Ishikawa (cell line): ENCODE results near the gene POLDIP3.

ENCODE experiments used
- CEBPB ChIP-seq: IDR thresholded peaks from 2 replicates; pipeline ENCODE4 v1.6.1; 2012
- CREB1 ChIP-seq: IDR thresholded peaks from 2 replicates; pipeline ENCODE4 v1.6.1; 2012; ENCODE audit warnings: low read depth
- EGR1 ChIP-seq: IDR thresholded peaks from 2 replicates; pipeline ENCODE4 v1.6.1; 2012
- EP300 ChIP-seq: IDR thresholded peaks from 2 replicates; pipeline ENCODE4 v1.6.1; 2012; ENCODE audit warnings: borderline replicate concordance
- FOXM1 ChIP-seq: IDR thresholded peaks from 2 replicates; pipeline ENCODE4 v1.6.1; 2012; ENCODE audit warnings: low read depth, borderline replicate concordance
- MAX ChIP-seq: IDR thresholded peaks from 2 replicates; pipeline ENCODE4 v1.6.1; 2012
- NFIC ChIP-seq: IDR thresholded peaks from 2 replicates; pipeline ENCODE4 v1.6.1; 2012
- RAD21 ChIP-seq: IDR thresholded peaks from 2 replicates; pipeline ENCODE4 v1.6.1; 2012; ENCODE audit warnings: low read depth
- REST ChIP-seq: IDR thresholded peaks from 2 replicates; pipeline ENCODE4 v1.6.1; 2012; ENCODE audit warnings: low read depth, mild to moderate bottlenecking
- TAF1 ChIP-seq: IDR thresholded peaks from 2 replicates; pipeline ENCODE4 v1.6.1; 2012; ENCODE audit warnings: low read depth, mild to moderate bottlenecking
- TCF12 ChIP-seq: IDR thresholded peaks from 2 replicates; pipeline ENCODE4 v1.6.1; 2012; ENCODE audit warnings: low read depth
- TEAD4 ChIP-seq: IDR thresholded peaks from 2 replicates; pipeline ENCODE4 v1.6.1; 2012
- USF1 ChIP-seq: IDR thresholded peaks from 2 replicates; pipeline ENCODE4 v1.6.1; 2012
- YY1 ChIP-seq: IDR thresholded peaks from 2 replicates; pipeline ENCODE4 v1.6.1; 2012; ENCODE audit warnings: low read depth
- ZBTB7A ChIP-seq: IDR thresholded peaks from 2 replicates; pipeline ENCODE4 v1.6.1; 2012; ENCODE audit warnings: low read depth

POLDIP3 gene

GRCh38 chr22:42614312-42615091 is at the start of gene POLDIP3:
POLDIP3 (minus strand) TSS chr22:42614883; CDS start chr22:42614857, 26 bp downstream.
- no peak for TF ChIP-seq CEBPB
- no peak for TF ChIP-seq TCF12
- 0 out of 2 replicates have a peak, but pooled peaks have one; percentile 13 for TF ChIP-seq MAX
- no peak for TF ChIP-seq NFIC
- TF ChIP-seq YY1: peak; percentile 94
- 0 out of 2 replicates have a peak, but pooled peaks have one; percentile 13 for TF ChIP-seq USF1
- 0 out of 2 replicates have a peak, but pooled peaks have one; percentile 37 for TF ChIP-seq FOXM1
- no peak for TF ChIP-seq TEAD4
- peak; percentile 91 for TF ChIP-seq TAF1
- TF ChIP-seq ZBTB7A: no peak
- TF ChIP-seq REST: no peak
- TF ChIP-seq RAD21: no peak
- no peak for TF ChIP-seq CREB1
- no peak for TF ChIP-seq EP300
- peak; percentile 35; the same call in 1 of the 2 replicates for TF ChIP-seq EGR1

GRCh38 chr22:42661985-42662831 is 47.5 kb upstream of the POLDIP3 start:
- TF ChIP-seq RAD21: peak; percentile 82
- TF ChIP-seq CREB1: no peak

- no peak for TF ChIP-seq TAF1
- no peak for TF ChIP-seq YY1
- TF ChIP-seq RAD21: no peak
- TF ChIP-seq MAX: no peak
- TF ChIP-seq USF1: no peak
- TF ChIP-seq CEBPB: no peak
- TF ChIP-seq TEAD4: no peak
- TF ChIP-seq EGR1: no peak
- TF ChIP-seq FOXM1: no peak
Measured at GRCh38 chr22:42656578-42656977, 41.9 kb upstream of the POLDIP3 start.

GRCh38 chr22:42655693-42656092 is 41.0 kb upstream of the POLDIP3 start:
- TF ChIP-seq NFIC (no peak), CREB1 (no peak), YY1 (no peak), ZBTB7A (no peak)

- TF ChIP-seq FOXM1 (no peak), ZBTB7A (no peak), CEBPB (no peak), MAX (no peak), TAF1 (no peak), CREB1 (no peak), USF1 (no peak), NFIC (no peak)
Measured at GRCh38 chr22:42654436-42655073, 39.9 kb upstream of the POLDIP3 start.

- no peak for TF ChIP-seq RAD21
Measured at GRCh38 chr22:42653999-42654398, 39.3 kb upstream of the POLDIP3 start.

- TF ChIP-seq TEAD4: no peak
- no peak for TF ChIP-seq EGR1
- TF ChIP-seq FOXM1: no peak
- TF ChIP-seq NFIC: no peak
- TF ChIP-seq ZBTB7A: no peak
- TF ChIP-seq YY1: no peak
- TF ChIP-seq TAF1: no peak
- TF ChIP-seq EP300: no peak
- no peak for TF ChIP-seq MAX
- no peak for TF ChIP-seq RAD21
- TF ChIP-seq REST: no peak
- no peak for TF ChIP-seq CEBPB
- TF ChIP-seq TCF12: no peak
- no peak for TF ChIP-seq CREB1
- TF ChIP-seq USF1: no peak
Measured at GRCh38 chr22:42651134-42651533, 36.5 kb upstream of the POLDIP3 start.
